MM.1S (cell line): ENCODE measurements around the gene SERPINI2.

ENCODE experiments used
- DNase-seq: peaks from one replicate; pipeline ENCODE4 v3.0.0-alpha.2; 2015
- H2AFZ ChIP-seq: fragments of 300-600 bp; sonication (generic); 2 replicates; pipeline ENCODE4 v1.6.0; 2016; ENCODE audit warnings: antibody characterized with exemption, low read length
- H3F3A ChIP-seq: fragments of 300-600 bp; sonication (generic); 2 replicates; pipeline ENCODE4 v1.6.1; 2016; ENCODE audit warnings: mild to moderate bottlenecking, antibody characterized with exemption, low read length, moderate library complexity, mixed read lengths; ENCODE audit not compliant: insufficient read depth
- H3K27ac ChIP-seq: fragments of 300-600 bp; sonication (generic); 2 replicates; pipeline ENCODE4 v1.5.1; 2016; ENCODE audit warnings: mild to moderate bottlenecking, low read length
- H3K27me3 ChIP-seq: fragments of 300-600 bp; sonication (generic); replicated peaks from 2 replicates; pipeline ENCODE4 v1.6.0; 2016; ENCODE audit warnings: low read length; ENCODE audit not compliant: insufficient read depth
- H3K36me3 ChIP-seq: fragments of 300-600 bp; sonication (generic); replicated peaks from 2 replicates; pipeline ENCODE4 v1.6.1; 2016; ENCODE audit warnings: mild to moderate bottlenecking, low read length, mixed read lengths; ENCODE audit not compliant: insufficient read depth
- H3K4me1 ChIP-seq: fragments of 300-600 bp; sonication (generic); 2 replicates; pipeline ENCODE4 v1.6.1; 2016; ENCODE audit warnings: low read length, mixed read lengths
- H3K4me2 ChIP-seq: fragments of 300-600 bp; sonication (generic); 2 replicates; pipeline ENCODE4 v1.6.0; 2016; ENCODE audit warnings: low read depth, low read length
- H3K4me3 ChIP-seq: fragments of 300-600 bp; sonication (generic); 2 replicates; pipeline ENCODE4 v1.5.1; 2016; ENCODE audit warnings: low read length, mixed read lengths
- H3K79me2 ChIP-seq: fragments of 300-600 bp; sonication (generic); 2 replicates; pipeline ENCODE4 v1.6.1; 2016; ENCODE audit warnings: mixed run types, low read length, mixed read lengths
- H3K9ac ChIP-seq: fragments of 300-600 bp; sonication (generic); 2 replicates; pipeline ENCODE4 v1.6.1; 2016; ENCODE audit warnings: low read length, mixed read lengths
- H3K9me2 ChIP-seq: fragments of 300-600 bp; sonication (generic); replicated peaks from 2 replicates; pipeline ENCODE4 v1.6.1; 2016; ENCODE audit warnings: mild to moderate bottlenecking, low read length, mixed read lengths; ENCODE audit not compliant: insufficient read depth
- H3K9me3 ChIP-seq: fragments of 300-600 bp; sonication (generic); replicated peaks from 2 replicates; pipeline ENCODE4 v1.6.1; 2016; ENCODE audit warnings: mild to moderate bottlenecking, low read length, mixed read lengths; ENCODE audit not compliant: insufficient read depth
- H4K20me1 ChIP-seq: fragments of 300-600 bp; sonication (generic); 2 replicates; pipeline ENCODE4 v1.6.1; 2016; ENCODE audit warnings: mild to moderate bottlenecking, low read length, moderate library complexity, mixed read lengths; ENCODE audit not compliant: insufficient read depth
- CTCF ChIP-seq: fragments of 300-600 bp; sonication (generic); IDR thresholded peaks from 2 replicates; pipeline ENCODE4 v1.5.1; 2016; ENCODE audit warnings: antibody characterized with exemption, low read length, mixed read lengths
- EZH2 ChIP-seq: fragments of 300-600 bp; sonication (generic); optimal IDR thresholded peaks from 2 replicates; pipeline ENCODE3; 2017; ENCODE audit warnings: low read depth, mild to moderate bottlenecking, antibody characterized with exemption, low read length, mixed read lengths
- EZH2phosphoT487 ChIP-seq: fragments of 300-600 bp; sonication (generic); IDR thresholded peaks from 2 replicates; pipeline ENCODE4 v1.6.1; 2018; ENCODE audit warnings: antibody characterized with exemption, low read length

Gene SERPINI2

GRCh38 chr3:167453815-167454214 lies 20.0 kb downstream of the SERPINI2 start:
- no peak overlapping the region for H2AFZ ChIP-seq
- TF ChIP-seq EZH2phosphoT487 (no peak), EZH2 (no peak), CTCF (no peak)
- no peak overlapping the region for H3K9ac ChIP-seq

GRCh38 chr3:167451282-167451681 lies 22.6 kb downstream of the SERPINI2 start:
- Histone ChIP-seq H3F3A (no peaks in the 10 kb centered on the region), H3K27me3 (no peaks in the 10 kb centered on the region), H4K20me1 (no peaks in the 10 kb centered on the region), H3K9me3 (no peaks in the 10 kb centered on the region), H3K4me3 (no peak overlapping the region), H3K4me2 (no peak overlapping the region), H3K27ac (no peak overlapping the region), H3K4me1 (no peaks in the 10 kb centered on the region), H2AFZ (no peak overlapping the region), H3K9me2 (no peaks in the 10 kb centered on the region), H3K9ac (no peak overlapping the region), H3K36me3 (no peaks in the 10 kb centered on the region), H3K79me2 (no peaks in the 10 kb centered on the region)
- DNase-seq: peak; percentile 5
- TF ChIP-seq EZH2: no peak

More at GRCh38 chr3:167453815-167454214, 20.0 kb downstream of the SERPINI2 start:
- no peak overlapping the region for H3K4me3 ChIP-seq
- H3K27ac ChIP-seq: no peak overlapping the region
- H3K4me2 ChIP-seq: no peak overlapping the region
- no peaks in the 10 kb centered on the region for H4K20me1 ChIP-seq
- H3K36me3 ChIP-seq: no peaks in the 10 kb centered on the region
- no peaks in the 10 kb centered on the region for H3K4me1 ChIP-seq
- H3K79me2 ChIP-seq: no peaks in the 10 kb centered on the region
- no peaks in the 10 kb centered on the region for H3K9me2 ChIP-seq
- H3K9me3 ChIP-seq: no peaks in the 10 kb centered on the region
- no peaks in the 10 kb centered on the region for H3K27me3 ChIP-seq
- no peaks in the 10 kb centered on the region for H3F3A ChIP-seq
- no peak for DNase-seq

- Histone ChIP-seq H3K9me3 (no peaks in the 10 kb centered on the region), H3K9me2 (no peaks in the 10 kb centered on the region), H3K4me1 (no peaks in the 10 kb centered on the region), H3K79me2 (no peaks in the 10 kb centered on the region), H3K4me2 (no peak overlapping the region), H4K20me1 (no peaks in the 10 kb centered on the region), H2AFZ (no peak overlapping the region), H3K4me3 (no peak overlapping the region), H3K27ac (no peak overlapping the region), H3K36me3 (no peaks in the 10 kb centered on the region), H3K9ac (no peak overlapping the region), H3K27me3 (no peaks in the 10 kb centered on the region), H3F3A (no peaks in the 10 kb centered on the region)
- no peak for DNase-seq
- no peak for TF ChIP-seq EZH2
- TF ChIP-seq CTCF: no peak
- no peak for TF ChIP-seq EZH2phosphoT487
These were observed 23.2 kb downstream of the SERPINI2 start for GRCh38 chr3:167450675-167451074.

- no peaks in the 10 kb centered on the region for H3F3A ChIP-seq
These were observed 23.6 kb downstream of the SERPINI2 start for GRCh38 chr3:167450195-167450594.

More at GRCh38 chr3:167450195-167450594, 23.6 kb downstream of the SERPINI2 start:
- Histone ChIP-seq H3K4me2 (no peak overlapping the region), H3K4me1 (no peaks in the 10 kb centered on the region), H3K9ac (no peak overlapping the region), H3K9me3 (no peaks in the 10 kb centered on the region), H3K27me3 (no peaks in the 10 kb centered on the region), H3K79me2 (no peaks in the 10 kb centered on the region), H3K27ac (no peak overlapping the region), H2AFZ (no peak overlapping the region), H3K36me3 (no peaks in the 10 kb centered on the region), H3K9me2 (no peaks in the 10 kb centered on the region), H3K4me3 (no peak overlapping the region), H4K20me1 (no peaks in the 10 kb centered on the region)
- DNase-seq: peak; percentile 5
- TF ChIP-seq CTCF: no peak
- no peak for TF ChIP-seq EZH2phosphoT487
- no peak for TF ChIP-seq EZH2
